CD4-positive, alpha-beta T cell (primary cell): ENCODE results near the gene RPS27A. TPM values are rescaled to one million over a fixed set of nuclear protein-coding genes. Genes with fewer than 3 reads are reported as not detected.
"Not testable (repeated sequence)": the region's sequence is repeated elsewhere in the genome, so short reads cannot be mapped to it uniquely, and the experiment has no call there.

ENCODE experiments used
- ATAC-seq: fragments of 200-7000 bp; cut with Tn5 transposase; one replicate; pipeline ENCODE4 v1.10.0; 2022; ENCODE audit warnings: mild to moderate bottlenecking; ENCODE audit not compliant: poor library complexity
- CTCF ChIA-PET: fragments of 350-600 bp; sonication (Branson Sonifier 250); formaldehyde crosslinking; loops from one replicate; lab custom pipeline; 2021; ENCODE audit warnings: antibody characterized with exemption, inconsistent platforms; lab: Charles Lee
- POLR2A ChIA-PET: fragments of 350-600 bp; sonication (Branson Sonifier 250); formaldehyde crosslinking; loops from one replicate; lab custom pipeline; 2021; ENCODE audit warnings: antibody characterized with exemption, inconsistent platforms; lab: Charles Lee
- DNase-seq, 14 experiments: peaks; one replicate each; pipeline ENCODE4 v3.0.0-alpha.2; 2013 to 2020; ENCODE audit warnings: mixed read lengths in 2 of 14
- H3K27ac ChIP-seq, 2 donors: one replicate each; pipeline versions ENCODE4 v1.5.1 to v1.7.0; 2013; ENCODE audit warnings: low read length in 2 of 2, low read depth in 1 of 2, mild to moderate bottlenecking in 1 of 2
- H3K27me3 ChIP-seq, 2 experiments: 1 replicate in 1 of 2; 2 replicates in 1 of 2; pipeline versions ENCODE4 v1.6.1 to v1.7.0; 2013; ENCODE audit warnings: low read length in 2 of 2, control low read depth in 1 of 2, mild to moderate bottlenecking in 1 of 2, moderate library complexity in 1 of 2; ENCODE audit not compliant: insufficient read depth in 2 of 2, control insufficient read depth in 1 of 2
- H3K36me3 ChIP-seq: one replicate; pipeline ENCODE4 v1.6.1; 2013; ENCODE audit warnings: low read length, control low read depth; ENCODE audit not compliant: insufficient read depth
- H3K4me1 ChIP-seq: one replicate; pipeline ENCODE4 v1.6.1; 2013; ENCODE audit warnings: low read length, control low read depth; ENCODE audit not compliant: insufficient read depth
- H3K4me3 ChIP-seq: one replicate; pipeline ENCODE4 v1.5.1; 2013; ENCODE audit warnings: mild to moderate bottlenecking, low read length, moderate library complexity
- H3K9me3 ChIP-seq, 2 experiments: 1 replicate in 1 of 2; 2 replicates in 1 of 2; pipeline versions ENCODE4 v1.6.1 to v1.7.0; 2013; ENCODE audit warnings: low read length in 2 of 2, mild to moderate bottlenecking in 2 of 2, control low read depth in 1 of 2, moderate library complexity in 1 of 2; ENCODE audit not compliant: control insufficient read depth in 1 of 2, insufficient read depth in 1 of 2
- H3K27ac Mint-ChIP-seq: one replicate; pipeline ENCODE4 v1.8.0; 2020; ENCODE audit warnings: mixed read lengths
- H3K27me3 Mint-ChIP-seq: one replicate; pipeline ENCODE4 v1.8.0; 2021; ENCODE audit warnings: mixed read lengths
- H3K36me3 Mint-ChIP-seq: one replicate; pipeline ENCODE4 v1.8.0; 2021; ENCODE audit warnings: low read depth, mixed read lengths
- H3K4me1 Mint-ChIP-seq: one replicate; pipeline ENCODE4 v1.8.0; 2021; ENCODE audit warnings: low read depth, mixed read lengths
- H3K4me3 Mint-ChIP-seq: one replicate; pipeline ENCODE4 v1.8.0; 2020; ENCODE audit warnings: mild to moderate bottlenecking, mixed read lengths
- H3K9me3 Mint-ChIP-seq: one replicate; pipeline ENCODE4 v1.8.0; 2020; ENCODE audit warnings: mixed read lengths
- CTCF ChIP-seq: fragments of 200-600 bp; IDR thresholded peaks from one replicate; pipeline ENCODE4 v1.8.0; 2022; ENCODE audit warnings: antibody characterized with exemption, mild to moderate bottlenecking
- intact Hi-C, 2 experiments: fragments of 100-400 bp; cut with DNase I in 1 of 2; cut with micrococcal nuclease in 1 of 2; formaldehyde crosslinking; loops; one replicate each; pipeline versions ENCODE4 v1.15.1 to v1.9.0; 2023 to 2025; cut with DNase I, micrococcal nuclease
- total RNA-seq, 174 experiments: library from RNA in 2 of 174; stranded (reverse) in 2 of 174; gene quantifications; one replicate each; pipeline ENCODE4 v1.2.3 and lab custom pipeline; 2021 to 2026

The RPS27A gene
- total RNA-seq, 2 experiments from 2014 or later = 2,201 to 2,315 TPM

- ChIA-PET CTCF (no interaction called here), POLR2A (interaction anchor here (3.3 to 4.0 kb wide), 2 partner anchors 176 to 294 kb away, joined by 14 to 24 read pairs; partner anchors contain the start of genes CFAP36 and RTN4)
- no peak overlapping the region for H3K4me3 ChIP-seq
- H3K4me3 Mint-ChIP-seq = peak overlapping the region; percentile 40
- no peaks in the 10 kb centered on the region for H3K36me3 ChIP-seq
- ATAC-seq (no peak), DNase-seq (no peak)
- H3K4me1 Mint-ChIP-seq = peaks cover 46% of the 10 kb centered on the region
- no peak for TF ChIP-seq CTCF
- H3K36me3 Mint-ChIP-seq = peaks cover 6% of the 10 kb centered on the region
- H3K27ac Mint-ChIP-seq = peak overlapping the region; percentile 35
- no peaks in the 10 kb centered on the region for H3K27me3 Mint-ChIP-seq
- peaks cover 0 to 18% of the 10 kb centered on the region in 2 experiments for H3K9me3 ChIP-seq
- H3K27ac ChIP-seq = no peak overlapping the region
- H3K9me3 Mint-ChIP-seq = peaks cover 5% of the 10 kb centered on the region
- intact Hi-C loops = loop anchor here in 1 of 2 experiments (5.0 kb wide), 2 partner anchors 88 to 498 kb away; no protein-coding TSS in a partner anchor
- H3K4me1 ChIP-seq = peaks cover 14% of the 10 kb centered on the region
- H3K27me3 ChIP-seq = no peaks in the 10 kb centered on the region
Measured at GRCh38 chr2:55225481-55226020, 6.9 kb upstream of the RPS27A start.

DNA sequence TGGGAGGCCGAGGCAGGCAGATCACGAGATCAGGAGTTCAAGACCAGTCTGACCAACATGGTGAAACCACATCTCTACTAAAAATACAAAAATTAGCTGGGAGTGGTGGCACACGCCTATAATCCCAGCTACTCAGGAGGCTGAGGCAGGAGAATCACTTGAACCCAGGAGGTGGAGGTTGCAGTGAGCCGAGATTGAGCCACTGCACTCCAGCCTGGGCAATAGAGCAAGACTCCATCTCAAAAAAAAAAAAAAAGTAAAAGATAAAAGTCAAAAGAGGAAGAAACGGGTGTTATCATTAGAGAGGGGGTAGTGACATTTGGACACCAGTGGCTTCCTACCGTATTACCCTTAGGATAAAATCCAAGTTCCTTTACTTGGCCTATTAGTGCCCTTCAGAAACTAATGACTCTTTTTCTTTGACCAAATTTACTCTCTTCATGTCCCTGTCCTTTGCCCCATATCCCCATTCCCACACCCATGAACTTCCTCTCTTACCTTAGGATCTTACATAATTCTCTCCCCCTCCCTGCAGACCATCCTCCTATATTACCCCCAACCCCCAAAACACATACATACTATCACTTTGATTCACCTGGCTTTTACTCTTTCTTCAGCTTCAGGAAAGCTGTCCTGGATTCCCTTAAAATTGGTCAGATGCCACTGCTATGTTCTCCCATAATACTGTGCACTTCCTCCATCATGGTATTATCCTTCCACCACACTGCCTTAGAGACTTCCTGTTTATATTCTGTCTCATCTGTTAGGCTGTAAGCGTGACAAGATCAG lies 4.9 kb upstream of the RPS27A start:
- peaks cover 15% of the 10 kb centered on the region for H3K36me3 Mint-ChIP-seq
- ATAC-seq (peak; percentile 7), DNase-seq (peak in 3 of 14 experiments; percentile 45 to 61 (median 48))
- H3K27me3 ChIP-seq, H3K36me3 ChIP-seq, H3K9me3 Mint-ChIP-seq, H3K4me3 ChIP-seq, CTCF ChIA-PET, H3K27me3 Mint-ChIP-seq: not testable (repeated sequence)
- H3K27ac ChIP-seq = peak overlapping the region; percentile 50
- POLR2A ChIA-PET = interaction anchor here (1.1 kb wide), 1 partner anchor 54 kb away, joined by 5 read pairs; no protein-coding TSS in a partner anchor
- intact Hi-C loops = loop anchor here in 1 of 2 experiments (2.0 to 5.0 kb wide), 3 partner anchors 90 to 500 kb away; partner anchors contain the start of gene RTN4
- peaks cover 19% of the 10 kb centered on the region for H3K4me1 ChIP-seq
- H3K4me3 Mint-ChIP-seq = peak overlapping the region; percentile 71
- H3K27ac Mint-ChIP-seq = peak overlapping the region; percentile 80
- peaks cover 49% of the 10 kb centered on the region for H3K4me1 Mint-ChIP-seq
- peaks cover 0 to 18% of the 10 kb centered on the region in 2 experiments for H3K9me3 ChIP-seq

GRCh38 chr2:55228226-55228563 lies 4.3 kb upstream of the RPS27A start:
- Mint-ChIP-seq H3K27ac (peak overlapping the region; percentile 80), H3K4me3 (peak overlapping the region; percentile 71), H3K27me3 (no peaks in the 10 kb centered on the region), H3K36me3 (peaks cover 20% of the 10 kb centered on the region), H3K4me1 (peaks cover 48% of the 10 kb centered on the region), H3K9me3 (peaks cover 5% of the 10 kb centered on the region)
- H3K36me3 ChIP-seq = peaks cover under 1% of the 10 kb centered on the region
- peaks cover 0 to 18% of the 10 kb centered on the region in 2 experiments for H3K9me3 ChIP-seq
- ChIA-PET CTCF (no interaction called here), POLR2A (no interaction called here)
- ATAC-seq (no peak), DNase-seq (no peak)
- H3K27ac ChIP-seq = peak overlapping the region; percentile 50
- intact Hi-C loops = loop anchor here in 1 of 2 experiments (2.0 to 5.0 kb wide), 3 partner anchors 91 to 501 kb away; partner anchors contain the start of gene RTN4
- peaks cover 19% of the 10 kb centered on the region for H3K4me1 ChIP-seq
- H3K27me3 ChIP-seq = no peaks in the 10 kb centered on the region
- no peak overlapping the region for H3K4me3 ChIP-seq
- TF ChIP-seq CTCF = no peak
